SH-SY5Y (cell line): ENCODE results near the gene LRRC4B.

Experiments
- GATA2 ChIP-seq: IDR thresholded peaks from 2 replicates; pipeline ENCODE4 v1.6.1; 2011; ENCODE audit warnings: mild to moderate bottlenecking, low read depth, low read length
- GATA3 ChIP-seq: IDR thresholded peaks from 2 replicates; pipeline ENCODE4 v1.6.1; 2011; ENCODE audit warnings: low read depth, mild to moderate bottlenecking, low read length, moderate library complexity

DNA sequence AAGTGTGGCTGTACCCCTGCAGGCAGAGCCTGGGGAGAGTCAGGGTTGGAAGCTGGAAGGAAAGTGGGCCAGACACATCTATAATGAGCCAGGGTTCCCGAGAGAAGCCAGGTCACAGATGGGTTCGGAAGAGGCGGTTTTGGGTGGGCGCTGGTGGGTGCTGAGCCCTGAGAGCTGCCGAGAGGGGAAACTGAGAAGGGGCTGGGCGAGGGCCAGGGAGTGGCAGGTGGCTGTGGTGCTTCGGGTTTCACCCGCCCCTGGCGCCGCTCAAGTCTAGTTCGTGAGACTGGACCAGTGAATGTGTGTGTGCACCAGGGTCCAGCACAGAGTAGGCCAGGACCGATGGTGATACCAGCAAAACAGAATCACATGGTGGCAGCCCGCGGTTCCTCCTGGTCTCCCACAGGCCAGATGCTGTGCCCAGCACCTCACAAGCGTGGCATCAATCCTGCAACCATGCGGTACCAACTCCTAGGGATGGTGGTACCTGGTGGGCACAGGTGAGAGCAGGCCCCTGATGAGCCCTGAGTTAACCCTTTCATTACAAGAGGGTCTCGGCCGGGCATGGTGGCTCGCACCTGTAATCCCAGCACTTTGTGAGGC is 1.8 kb upstream of the LRRC4B start:
- TF ChIP-seq GATA2 (no peak), GATA3 (no peak)
